GM12892 (cell line): ENCODE measurements around the gene MYL3.

Experiments
- POLR2A ChIP-seq: IDR thresholded peaks from 2 replicates; pipeline ENCODE4 v1.6.1; 2011; ENCODE audit warnings: low read depth, low read length, control low read depth
- TAF1 ChIP-seq: IDR thresholded peaks from 2 replicates; pipeline ENCODE4 v1.6.1; 2011; ENCODE audit warnings: low read depth, mild to moderate bottlenecking, control low read depth, low read length, borderline replicate concordance

DNA sequence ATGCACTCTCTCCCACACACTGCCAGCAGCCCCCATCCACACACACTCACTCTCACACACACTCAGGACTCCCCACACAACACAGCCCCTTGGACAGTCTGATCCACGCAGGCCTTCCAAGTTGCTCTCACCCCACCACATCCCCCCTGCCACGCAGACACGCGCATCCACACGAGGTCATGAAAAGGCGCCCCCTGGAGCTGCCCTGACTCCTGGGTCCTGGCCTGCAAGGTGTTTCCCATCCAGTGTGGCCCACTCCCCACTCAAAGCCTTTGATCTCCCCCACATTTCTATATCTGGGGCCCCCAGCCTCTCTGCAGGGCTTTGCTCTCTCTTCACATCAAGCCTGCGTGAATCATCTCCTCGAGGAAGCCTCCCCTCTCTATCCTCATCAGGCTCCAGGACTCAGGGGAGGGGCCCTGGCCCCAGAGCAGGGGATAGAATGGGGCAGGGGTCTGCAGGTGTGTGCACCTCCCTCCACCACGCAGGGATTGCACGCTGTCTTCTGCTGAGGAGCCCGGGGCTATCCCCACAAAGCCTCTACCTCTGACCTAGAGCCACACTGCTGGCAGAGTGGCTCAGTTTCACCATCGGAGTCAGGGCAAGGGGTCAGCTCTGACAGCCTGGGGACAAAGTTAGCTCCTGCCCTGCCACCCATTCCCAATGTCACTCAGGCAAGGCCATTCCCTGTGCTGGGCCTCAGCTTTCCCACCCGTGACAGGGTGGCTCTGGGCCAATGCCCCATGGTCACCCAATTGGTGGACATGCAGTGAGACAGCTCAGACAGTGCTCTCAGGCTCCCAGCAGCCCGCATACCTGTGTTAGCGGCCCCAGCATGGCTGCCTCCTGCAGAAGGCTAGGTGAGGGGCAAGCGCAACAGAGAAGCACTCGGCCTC lies 6.4 kb downstream of the MYL3 start:
- TF ChIP-seq POLR2A (no peak), TAF1 (no peak)
